GM18868 (cell line): ENCODE measurements around the gene TREML2.

ENCODE experiments used
- ATAC-seq: cut with Tn5 transposase; IDR thresholded peaks from one replicate; pipeline ENCODE4 v1.9.1; 2021; ENCODE audit warnings: mild to moderate bottlenecking, moderate library complexity; ENCODE audit not compliant: unreplicated experiment

The TREML2 gene

GRCh38 chr6:41179163-41179562 is 21.8 kb downstream of the TREML2 start:
- ATAC-seq: no peak

- no peak for ATAC-seq
These were observed 23.3 kb downstream of the TREML2 start for GRCh38 chr6:41177695-41178094.

GRCh38 chr6:41177287-41177686 is 23.7 kb downstream of the TREML2 start:
- ATAC-seq: no peak

GRCh38 chr6:41176189-41176588 is 24.8 kb downstream of the TREML2 start:
- ATAC-seq: no peak

GRCh38 chr6:41175084-41175483 is 25.9 kb downstream of the TREML2 start:
- ATAC-seq: no peak

- ATAC-seq: no peak
These were observed 26.3 kb downstream of the TREML2 start for GRCh38 chr6:41174610-41175009.

- ATAC-seq: no peak
These were observed 29.0 kb downstream of the TREML2 start for GRCh38 chr6:41171908-41172307.

GRCh38 chr6:41170547-41171160 is 30.3 kb downstream of the TREML2 start:
- ATAC-seq: no peak

GRCh38 chr6:41167173-41167963 is 33.6 kb downstream of the TREML2 start:
- ATAC-seq: no peak

- ATAC-seq: no peak
These were observed 36.3 kb downstream of the TREML2 start for GRCh38 chr6:41164551-41165120.

GRCh38 chr6:41163419-41163717 is 37.6 kb downstream of the TREML2 start:
- no peak for ATAC-seq

- no peak for ATAC-seq
These were observed 38.1 kb downstream of the TREML2 start, which contains the start of gene TREM2 for GRCh38 chr6:41162687-41163418. Gene TREM2, minus strand, starts transcription at chr6:41163116. Its CDS starts 34 bp downstream, at chr6:41163082.

- ATAC-seq: no peak
These were observed 38.9 kb downstream of the TREML2 start for GRCh38 chr6:41161851-41162552.

- no peak for ATAC-seq
These were observed 39.6 kb downstream of the TREML2 start for GRCh38 chr6:41161380-41161779.

- ATAC-seq: no peak
These were observed 40.0 kb downstream of the TREML2 start for GRCh38 chr6:41160933-41161332.

GRCh38 chr6:41159415-41160082 is 41.4 kb downstream of the TREML2 start:
- ATAC-seq: no peak

GRCh38 chr6:41157323-41157722 is 43.6 kb downstream of the TREML2 start:
- ATAC-seq: no peak

- ATAC-seq: no peak
These were observed 44.2 kb downstream of the TREML2 start for GRCh38 chr6:41156771-41157170.

- ATAC-seq: no peak
These were observed 44.9 kb downstream of the TREML2 start for GRCh38 chr6:41156001-41156400.

GRCh38 chr6:41155132-41155805 is 45.7 kb downstream of the TREML2 start:
- no peak for ATAC-seq
